PC-3 (cell line): ENCODE data around the gene ELF3. TPM values are rescaled to one million over a fixed set of nuclear protein-coding genes. Genes with fewer than 3 reads are reported as not detected.
A peak's percentile ranks its signal among the peaks of the same experiment; 100 is the strongest.

ENCODE experiments used
- ATAC-seq: fragments of 200-7000 bp; cut with Tn5 transposase; 2 replicates; pipeline ENCODE4 v1.9.1; 2020; ENCODE audit warnings: mild to moderate bottlenecking, moderate library complexity
- BruUV-seq: library from RNA; stranded (reverse); fragments of 400-500 nt; replicated peaks from 2 replicates; lab custom pipeline; 2021; lab: Mats Ljungman, UMichigan
- CTCF ChIA-PET: fragments of 300-600 bp; sonication (Branson Sonifier 250); formaldehyde crosslinking; loops from one replicate; lab custom pipeline; 2022; ENCODE audit warnings: antibody characterized with exemption; lab: Charles Lee
- POLR2A ChIA-PET: fragments of 300-600 bp; sonication (Branson Sonifier 250); formaldehyde crosslinking; loops from one replicate; lab custom pipeline; 2022; ENCODE audit warnings: antibody characterized with exemption; ENCODE audit not compliant: unreplicated experiment; lab: Charles Lee
- DNase-seq: peaks from one replicate; pipeline ENCODE4 v3.0.0-alpha.2; 2015
- H2AFZ ChIP-seq: fragments of 300-600 bp; sonication (generic); 2 replicates; pipeline ENCODE4 v1.6.0; 2016; ENCODE audit warnings: antibody characterized with exemption, low read length
- H3F3A ChIP-seq: fragments of 300-600 bp; sonication (generic); one replicate; pipeline ENCODE4 v1.6.0; 2017; ENCODE audit warnings: antibody characterized with exemption, low read length, control low read depth, mild to moderate bottlenecking; ENCODE audit not compliant: unreplicated experiment
- H3K27ac ChIP-seq: fragments of 300-600 bp; sonication (generic); 2 replicates; pipeline ENCODE4 v1.5.1; 2016; ENCODE audit warnings: mild to moderate bottlenecking, low read length
- H3K27me3 ChIP-seq: fragments of 300-600 bp; sonication (generic); 2 replicates; pipeline ENCODE4 v1.6.1; 2016; ENCODE audit warnings: low read length, mixed read lengths
- H3K36me3 ChIP-seq: fragments of 300-600 bp; sonication (generic); 2 replicates; pipeline ENCODE4 v1.6.1; 2016; ENCODE audit warnings: low read depth, mixed run types, low read length, mixed read lengths
- H3K4me1 ChIP-seq: fragments of 300-600 bp; sonication (generic); 2 replicates; pipeline ENCODE4 v1.5.1; 2016; ENCODE audit warnings: low read length; ENCODE audit not compliant: insufficient read depth
- H3K4me2 ChIP-seq: fragments of 300-600 bp; sonication (generic); 2 replicates; pipeline ENCODE4 v1.6.0; 2016; ENCODE audit warnings: low read length
- H3K4me3 ChIP-seq: fragments of 300-600 bp; sonication (generic); 2 replicates; pipeline ENCODE4 v1.5.1; 2016; ENCODE audit warnings: mild to moderate bottlenecking, low read length, mixed read lengths
- H3K79me2 ChIP-seq: fragments of 300-600 bp; sonication (generic); 2 replicates; pipeline ENCODE4 v1.6.1; 2017; ENCODE audit warnings: low read length, mixed read lengths
- H3K9ac ChIP-seq: fragments of 300-600 bp; sonication (generic); 2 replicates; pipeline ENCODE4 v1.6.0; 2016; ENCODE audit warnings: mild to moderate bottlenecking, low read length
- H3K9me2 ChIP-seq: fragments of 300-600 bp; sonication (generic); replicated peaks from 2 replicates; pipeline ENCODE4 v1.6.1; 2016; ENCODE audit warnings: mixed run types, low read length, mixed read lengths
- H3K9me3 ChIP-seq: fragments of 300-600 bp; sonication (generic); 2 replicates; pipeline ENCODE4 v1.6.1; 2016; ENCODE audit warnings: low read length, mixed read lengths
- H4K20me1 ChIP-seq: fragments of 300-600 bp; sonication (generic); 2 replicates; pipeline ENCODE4 v1.6.1; 2016; ENCODE audit warnings: low read length, mixed read lengths
- EZH2 ChIP-seq: fragments of 300-600 bp; sonication (generic); IDR thresholded peaks from one replicate; pipeline ENCODE4 v1.6.1; 2017; ENCODE audit warnings: antibody characterized with exemption, mild to moderate bottlenecking, low read length; ENCODE audit not compliant: unreplicated experiment
- EZH2phosphoT487 ChIP-seq: fragments of 300-600 bp; sonication (generic); IDR thresholded peaks from 2 replicates; pipeline ENCODE4 v1.6.1; 2018; ENCODE audit warnings: mild to moderate bottlenecking, antibody characterized with exemption, low read length, borderline replicate concordance
- intact Hi-C: fragments of 100-400 bp; cut with micrococcal nuclease; formaldehyde crosslinking; loops from 2 replicates; pipeline ENCODE4 v1.9.0; 2023
- total RNA-seq: library from RNA; depleted of rRNA; stranded (reverse); fragments of >200 nt; gene quantifications from 2 replicates; pipeline ENCODE4 v1.2.3, GENCODE V29; 2014
- TF ChIP-seq, protein P1 (sequence below): fragments of 300-600 bp; sonication (generic); conservative IDR thresholded peaks from 2 replicates; pipeline ENCODE4 v1.5.1; 2017; ENCODE audit warnings: antibody characterized with exemption, low read depth, mild to moderate bottlenecking, low read length

Gene ELF3
- total RNA-seq, 1 experiment from 2014 or later = 399 TPM

DNA sequence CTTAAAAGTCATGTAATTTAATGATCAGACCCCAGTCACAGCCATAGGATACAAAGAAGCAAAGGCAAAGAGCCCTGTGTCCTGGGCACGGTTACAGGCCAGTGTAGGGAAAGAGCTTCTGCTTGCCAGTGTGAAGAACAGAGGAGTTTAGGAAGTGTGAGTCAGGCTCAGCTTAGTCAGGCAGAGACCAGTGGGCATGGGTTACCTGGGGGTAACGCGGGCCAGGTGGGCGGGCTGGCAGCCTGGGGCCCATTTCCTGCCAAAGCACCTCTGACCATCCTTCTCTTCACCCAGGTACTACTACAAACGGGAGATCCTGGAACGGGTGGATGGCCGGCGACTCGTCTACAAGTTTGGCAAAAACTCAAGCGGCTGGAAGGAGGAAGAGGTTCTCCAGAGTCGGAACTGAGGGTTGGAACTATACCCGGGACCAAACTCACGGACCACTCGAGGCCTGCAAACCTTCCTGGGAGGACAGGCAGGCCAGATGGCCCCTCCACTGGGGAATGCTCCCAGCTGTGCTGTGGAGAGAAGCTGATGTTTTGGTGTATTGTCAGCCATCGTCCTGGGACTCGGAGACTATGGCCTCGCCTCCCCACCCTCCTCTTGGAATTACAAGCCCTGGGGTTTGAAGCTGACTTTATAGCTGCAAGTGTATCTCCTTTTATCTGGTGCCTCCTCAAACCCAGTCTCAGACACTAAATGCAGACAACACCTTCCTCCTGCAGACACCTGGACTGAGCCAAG lies 4.7 kb downstream of the ELF3 start:
- no TSS peak for BruUV-seq
- peaks cover 52% of the 10 kb centered on the region for H4K20me1 ChIP-seq
- TF ChIP-seq EZH2phosphoT487 (no peak), EZH2 (no peak)
- TF ChIP-seq, protein P1, sequence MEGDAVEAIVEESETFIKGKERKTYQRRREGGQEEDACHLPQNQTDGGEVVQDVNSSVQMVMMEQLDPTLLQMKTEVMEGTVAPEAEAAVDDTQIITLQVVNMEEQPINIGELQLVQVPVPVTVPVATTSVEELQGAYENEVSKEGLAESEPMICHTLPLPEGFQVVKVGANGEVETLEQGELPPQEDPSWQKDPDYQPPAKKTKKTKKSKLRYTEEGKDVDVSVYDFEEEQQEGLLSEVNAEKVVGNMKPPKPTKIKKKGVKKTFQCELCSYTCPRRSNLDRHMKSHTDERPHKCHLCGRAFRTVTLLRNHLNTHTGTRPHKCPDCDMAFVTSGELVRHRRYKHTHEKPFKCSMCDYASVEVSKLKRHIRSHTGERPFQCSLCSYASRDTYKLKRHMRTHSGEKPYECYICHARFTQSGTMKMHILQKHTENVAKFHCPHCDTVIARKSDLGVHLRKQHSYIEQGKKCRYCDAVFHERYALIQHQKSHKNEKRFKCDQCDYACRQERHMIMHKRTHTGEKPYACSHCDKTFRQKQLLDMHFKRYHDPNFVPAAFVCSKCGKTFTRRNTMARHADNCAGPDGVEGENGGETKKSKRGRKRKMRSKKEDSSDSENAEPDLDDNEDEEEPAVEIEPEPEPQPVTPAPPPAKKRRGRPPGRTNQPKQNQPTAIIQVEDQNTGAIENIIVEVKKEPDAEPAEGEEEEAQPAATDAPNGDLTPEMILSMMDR = no peak
- no peaks in the 10 kb centered on the region for H3F3A ChIP-seq
- no peaks in the 10 kb centered on the region for H3K9me3 ChIP-seq
- H3K27me3 ChIP-seq = no peaks in the 10 kb centered on the region
- POLR2A ChIA-PET = no interaction called here
- peaks cover 40% of the 10 kb centered on the region for H3K36me3 ChIP-seq
- CTCF ChIA-PET = interaction anchor here (0.5 kb wide), 1 partner anchor 33 kb away, joined by 11 read pairs; no protein-coding TSS in a partner anchor
- peak overlapping the region; percentile 98 for H3K4me2 ChIP-seq
- ATAC-seq = no peak; the same call in 1 of the 2 replicates
- H3K4me3 ChIP-seq = peak overlapping the region; percentile 55
- peaks cover 82% of the 10 kb centered on the region for H3K4me1 ChIP-seq
- H3K9me2 ChIP-seq = no peaks in the 10 kb centered on the region
- H3K9ac ChIP-seq = no peak overlapping the region
- H2AFZ ChIP-seq = no peak overlapping the region
- peak; percentile 55 for DNase-seq
- intact Hi-C loops = no loop called here
- peaks cover 60% of the 10 kb centered on the region for H3K79me2 ChIP-seq
- H3K27ac ChIP-seq = peak overlapping the region; percentile 41

DNA sequence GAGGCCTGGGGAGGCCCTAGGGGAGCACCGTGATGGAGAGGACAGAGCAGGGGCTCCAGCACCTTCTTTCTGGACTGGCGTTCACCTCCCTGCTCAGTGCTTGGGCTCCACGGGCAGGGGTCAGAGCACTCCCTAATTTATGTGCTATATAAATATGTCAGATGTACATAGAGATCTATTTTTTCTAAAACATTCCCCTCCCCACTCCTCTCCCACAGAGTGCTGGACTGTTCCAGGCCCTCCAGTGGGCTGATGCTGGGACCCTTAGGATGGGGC lies 5.2 kb downstream of the ELF3 start:
- ChIA-PET CTCF (no interaction called here), POLR2A (no interaction called here)
- Histone ChIP-seq H3F3A (no peaks in the 10 kb centered on the region), H4K20me1 (peaks cover 51% of the 10 kb centered on the region), H3K9me3 (no peaks in the 10 kb centered on the region), H3K4me1 (peaks cover 84% of the 10 kb centered on the region), H3K79me2 (peaks cover 58% of the 10 kb centered on the region), H3K9ac (no peak overlapping the region), H3K9me2 (no peaks in the 10 kb centered on the region), H2AFZ (no peak overlapping the region), H3K27ac (peak overlapping the region; percentile 41; the same call in 1 of the 2 replicates), H3K36me3 (peaks cover 40% of the 10 kb centered on the region), H3K4me3 (peak overlapping the region; percentile 55; the same call in 1 of the 2 replicates), H3K4me2 (peak overlapping the region; percentile 98), H3K27me3 (no peaks in the 10 kb centered on the region)
- intact Hi-C loops = no loop called here
- TF ChIP-seq EZH2phosphoT487 (no peak), EZH2 (no peak)
- TF ChIP-seq, protein P1 = no peak
- no TSS peak for BruUV-seq
- ATAC-seq (no peak), DNase-seq (no peak)
